Measurements from ENCODE around the gene ASL.
"Not testable (repeated sequence)": the region's sequence is repeated elsewhere in the genome, so short reads cannot be mapped to it uniquely, and the experiment has no call there.

ASL gene

GRCh38 chr7:66123175-66123528 is 47.5 kb downstream of the ASL start:
- no peak for DNase-seq

GRCh38 chr7:66124569-66124861 is 48.9 kb downstream of the ASL start:
- not testable (repeated sequence) for DNase-seq

DNA sequence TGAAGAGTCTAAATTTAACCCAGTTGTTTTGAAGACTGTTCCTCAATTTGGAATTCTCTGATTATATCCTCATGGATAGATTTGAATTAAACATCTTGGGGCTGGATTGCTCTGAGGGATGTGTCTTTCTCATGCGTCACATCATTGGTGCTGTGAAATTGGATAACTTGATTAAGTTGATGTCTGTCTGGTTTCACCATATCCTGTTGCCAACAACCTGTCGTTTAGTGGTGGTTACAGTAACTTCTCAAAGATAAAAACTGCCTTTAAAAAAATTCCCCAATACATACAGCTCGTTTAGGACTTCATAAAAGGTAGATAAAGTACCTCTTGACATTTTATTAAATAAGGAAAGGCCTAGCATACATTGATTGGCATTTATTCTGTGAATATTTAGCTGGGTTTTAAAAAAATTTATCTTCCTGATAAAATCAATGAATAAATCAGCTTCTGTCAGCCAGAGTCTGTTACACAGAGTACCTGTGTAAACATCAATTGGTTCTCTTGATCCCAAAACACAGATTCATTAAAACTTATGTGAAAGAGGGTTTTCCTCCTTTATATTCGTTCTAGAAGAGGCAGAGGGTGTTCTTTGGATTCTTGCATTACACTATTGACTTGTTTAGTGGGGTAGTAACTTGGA is 49.6 kb downstream of the ASL start:
- DNase-seq: peak; percentile 24

GRCh38 chr7:66125781-66126352 is 50.2 kb downstream of the ASL start:
- DNase-seq: peak; percentile 34

DNA sequence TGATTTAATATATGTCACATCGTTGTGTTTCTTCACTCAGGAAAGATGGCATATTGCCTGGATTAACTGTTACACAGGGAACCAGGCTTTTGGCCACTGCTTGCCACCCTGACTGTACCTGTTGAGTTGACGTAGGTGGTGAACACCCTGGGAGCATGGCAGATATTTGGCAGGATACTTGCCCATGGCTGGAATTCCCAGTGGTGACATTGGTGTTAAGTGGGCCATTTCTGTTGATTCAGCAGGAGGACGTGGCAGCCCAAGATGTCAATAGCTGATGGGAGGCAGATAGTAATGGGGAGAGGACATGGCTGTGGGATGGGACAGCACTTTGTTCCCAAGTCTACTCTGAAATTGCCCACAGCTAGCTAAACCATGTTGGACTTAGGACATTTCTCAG is 51.6 kb downstream of the ASL start:
- not testable (repeated sequence) for DNase-seq

GRCh38 chr7:66138994-66139752 is 63.6 kb downstream of the ASL start:
- DNase-seq: no peak

DNA sequence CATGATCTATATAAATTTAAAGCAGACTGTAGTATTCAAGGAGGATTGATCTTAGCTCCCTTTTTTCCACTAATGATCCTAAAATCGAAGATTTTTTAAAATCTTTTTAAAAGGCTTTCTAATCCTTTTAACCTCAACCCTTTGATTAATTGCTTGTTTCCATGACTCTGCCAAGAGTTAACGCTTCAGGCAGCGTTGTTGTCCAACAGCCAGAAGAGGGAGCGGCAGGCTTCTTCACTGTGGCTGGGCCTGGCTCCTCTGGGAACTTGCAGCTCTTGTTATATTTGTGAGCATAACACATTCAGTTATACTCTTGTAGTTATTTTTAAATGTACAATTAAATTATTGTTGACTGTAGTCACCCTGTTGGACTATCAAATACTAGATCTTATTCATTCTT is 65.3 kb downstream of the ASL start:
- DNase-seq: no peak

GRCh38 chr7:66142334-66142733 is 66.7 kb downstream of the ASL start:
- no peak for DNase-seq

GRCh38 chr7:66142996-66143395 is 67.4 kb downstream of the ASL start:
- DNase-seq: no peak
